NCI-H748 (cell line): ENCODE measurements around the gene PHF2.

ENCODE experiments used
- DNase-seq: peaks from one replicate; lab custom pipeline; 2025; ENCODE audit not compliant: unreplicated experiment; lab: John Stamatoyannopoulos, UW

Gene PHF2

GRCh38 chr9:93676310-93677047 lies 100.1 kb downstream of the PHF2 start:
- DNase-seq, result no peak

- DNase-seq, result no peak
Observed at GRCh38 chr9:93677048-93677571, 100.7 kb downstream of the PHF2 start.

- DNase-seq, result no peak
Observed at GRCh38 chr9:93677641-93678136, 101.3 kb downstream of the PHF2 start.

- no peak for DNase-seq
Observed at GRCh38 chr9:93678199-93679019, 102.0 kb downstream of the PHF2 start.

GRCh38 chr9:93679536-93680442 lies 103.4 kb downstream of the PHF2 start:
- no peak for DNase-seq

GRCh38 chr9:93680443-93681268 lies 104.3 kb downstream of the PHF2 start:
- DNase-seq, result no peak

GRCh38 chr9:93681269-93682154 lies 105.1 kb downstream of the PHF2 start:
- DNase-seq, result peak; percentile 34

- DNase-seq, result peak; percentile 84
Observed at GRCh38 chr9:93682155-93682968, 106.0 kb downstream of the PHF2 start.

GRCh38 chr9:93683331-93684134 lies 107.1 kb downstream of the PHF2 start:
- no peak for DNase-seq

GRCh38 chr9:93684161-93684765 lies 107.9 kb downstream of the PHF2 start:
- no peak for DNase-seq

GRCh38 chr9:93684806-93685543 lies 108.6 kb downstream of the PHF2 start:
- DNase-seq, result peak; percentile 52

- DNase-seq, result peak; percentile 30
Observed at GRCh38 chr9:93686127-93686879, 109.9 kb downstream of the PHF2 start.

- no peak for DNase-seq
Observed at GRCh38 chr9:93686880-93687236, 110.5 kb downstream of the PHF2 start.

- no peak for DNase-seq
Observed at GRCh38 chr9:93690618-93691017, 114.2 kb downstream of the PHF2 start.

GRCh38 chr9:93693129-93693528 lies 116.7 kb downstream of the PHF2 start:
- no peak for DNase-seq
